Esophagus muscularis mucosa (tissue), 4 donors: ENCODE results near the gene SLC8A1. TPM values are rescaled to one million over a fixed set of nuclear protein-coding genes. Genes with fewer than 3 reads are reported as not detected.

Source experiments
- DNase-seq: peaks from one replicate; pipeline ENCODE4 v3.0.0-alpha.2; 2017; ENCODE audit errors: extremely low spot score
- H3K27ac ChIP-seq, 4 donors: fragments of 200-600 bp; sonication (generic); replicated peaks in 1 of 4; 1 replicate in 3 of 4; 2 replicates in 1 of 4; pipeline ENCODE4 v1.5.1; 2016 to 2019; ENCODE audit warnings: mild to moderate bottlenecking in 1 of 4
- H3K27me3 ChIP-seq, 4 donors: fragments of 200-600 bp; sonication (generic); one replicate each; pipeline versions ENCODE4 v1.5.1 to v1.6.0; 2016 to 2019
- H3K36me3 ChIP-seq, 4 donors: fragments of 200-600 bp; sonication (generic); one replicate each; pipeline ENCODE4 v1.5.1; 2016 to 2019
- H3K4me1 ChIP-seq, 4 donors: fragments of 200-600 bp; sonication (generic); one replicate each; pipeline ENCODE4 v1.5.1; 2016 to 2019
- H3K4me3 ChIP-seq, 4 donors: fragments of 200-600 bp; sonication (generic); 1 replicate in 2 of 4; 2 replicates in 2 of 4; pipeline ENCODE4 v1.5.1; 2016 to 2019; ENCODE audit warnings: mild to moderate bottlenecking in 4 of 4, moderate library complexity in 1 of 4
- H3K9me3 ChIP-seq, 4 donors: fragments of 200-600 bp; sonication (generic); 1 replicate in 3 of 4; 2 replicates in 1 of 4; pipeline ENCODE4 v1.5.1; 2016 to 2019
- EP300 ChIP-seq: sonication (generic); formaldehyde crosslinking; IDR thresholded peaks from one replicate; pipeline ENCODE4 v1.6.1; 2017; ENCODE audit warnings: antibody characterized with exemption
- POLR2A ChIP-seq: fragments of 450-650 bp; IDR thresholded peaks from one replicate; pipeline ENCODE4 v1.6.1; 2017; ENCODE audit warnings: antibody characterized with exemption, moderate library complexity, mild to moderate bottlenecking, low read depth
- POLR2AphosphoS5 ChIP-seq, 2 donors: sonication (generic); formaldehyde crosslinking; IDR thresholded peaks; one replicate each; pipeline ENCODE4 v1.6.1; 2017; ENCODE audit warnings: antibody characterized with exemption in 2 of 2
- WGBS: methylation state at CpG from one replicate; pipeline ENCODE4 v1.1.5; 2018; 5-methylcytosine and 5-hydroxymethylcytosine counted together
- intact Hi-C: fragments of 100-400 bp; cut with DNase I; formaldehyde crosslinking; loops from one replicate; pipeline ENCODE4 v1.15.1; 2023
- total RNA-seq, 4 donors: library from RNA; depleted of rRNA; stranded (reverse); fragments of >200 nt; gene quantifications; one replicate each; pipeline versions ENCODE4 v1.1.0 to v1.2.1, GENCODE V29; 2016
- TF ChIP-seq, protein P1 (sequence below), 3 experiments: fragments of 200-600 bp in 2 of 3; fragments of 450-650 bp in 1 of 3; sonication (generic) in 2 of 3; IDR thresholded peaks; one replicate each; pipeline ENCODE4 v1.5.1; 2017 to 2019; ENCODE audit warnings: antibody characterized with exemption in 3 of 3, mild to moderate bottlenecking in 2 of 3, moderate library complexity in 1 of 3

SLC8A1 gene
- total RNA-seq, 4 donors from 2014 or later = 105 to 166 (median 157) TPM

DNA sequence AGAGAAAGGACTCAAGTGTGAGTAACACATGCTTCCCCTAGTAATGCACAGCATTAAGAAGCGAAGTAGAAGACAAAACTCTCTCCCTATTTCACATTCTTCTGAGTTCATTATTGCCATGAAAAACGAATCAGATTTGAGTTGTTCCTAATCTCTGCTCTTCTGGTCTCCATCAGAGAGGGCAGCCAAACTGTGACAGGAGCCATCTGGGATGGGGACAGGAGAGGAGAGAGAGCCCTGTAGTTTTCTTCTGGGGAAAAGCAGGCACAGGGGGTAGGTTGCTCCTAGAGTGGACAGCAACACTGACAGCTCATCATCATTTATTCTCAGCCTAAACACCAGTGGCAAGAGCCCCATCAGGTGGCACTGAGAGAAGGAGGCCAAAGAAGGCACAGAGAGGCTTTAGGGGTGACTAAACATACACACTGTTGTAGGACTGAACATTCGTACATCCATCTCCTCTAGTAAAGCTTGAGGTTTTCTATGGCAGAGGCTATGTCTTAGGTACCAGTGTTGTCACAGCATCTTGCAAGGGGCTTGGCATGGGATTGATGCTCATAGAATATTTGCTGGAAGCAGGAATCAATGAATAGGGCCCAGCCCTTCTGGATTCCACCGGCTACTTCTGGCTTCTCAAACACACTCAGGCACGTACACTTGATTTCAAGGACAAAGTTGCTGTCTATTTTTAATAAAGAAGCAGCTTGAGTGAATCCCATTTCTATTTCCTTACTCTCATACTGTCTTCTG is 33.1 kb downstream of the SLC8A1 start:
- peak overlapping the region; percentile 71 to 80 (median 76) for H3K27ac ChIP-seq
- 33% methylated on average over 5 of the region's 5 CpGs for WGBS
- H3K4me1 ChIP-seq = peaks cover 38 to 46% (median 39%) of the 10 kb centered on the region in 4 donors
- H3K27me3 ChIP-seq = no peaks in the 10 kb centered on the region
- no peaks in the 10 kb centered on the region for H3K36me3 ChIP-seq
- H3K9me3 ChIP-seq = no peaks in the 10 kb centered on the region
- TF ChIP-seq, protein P1, sequence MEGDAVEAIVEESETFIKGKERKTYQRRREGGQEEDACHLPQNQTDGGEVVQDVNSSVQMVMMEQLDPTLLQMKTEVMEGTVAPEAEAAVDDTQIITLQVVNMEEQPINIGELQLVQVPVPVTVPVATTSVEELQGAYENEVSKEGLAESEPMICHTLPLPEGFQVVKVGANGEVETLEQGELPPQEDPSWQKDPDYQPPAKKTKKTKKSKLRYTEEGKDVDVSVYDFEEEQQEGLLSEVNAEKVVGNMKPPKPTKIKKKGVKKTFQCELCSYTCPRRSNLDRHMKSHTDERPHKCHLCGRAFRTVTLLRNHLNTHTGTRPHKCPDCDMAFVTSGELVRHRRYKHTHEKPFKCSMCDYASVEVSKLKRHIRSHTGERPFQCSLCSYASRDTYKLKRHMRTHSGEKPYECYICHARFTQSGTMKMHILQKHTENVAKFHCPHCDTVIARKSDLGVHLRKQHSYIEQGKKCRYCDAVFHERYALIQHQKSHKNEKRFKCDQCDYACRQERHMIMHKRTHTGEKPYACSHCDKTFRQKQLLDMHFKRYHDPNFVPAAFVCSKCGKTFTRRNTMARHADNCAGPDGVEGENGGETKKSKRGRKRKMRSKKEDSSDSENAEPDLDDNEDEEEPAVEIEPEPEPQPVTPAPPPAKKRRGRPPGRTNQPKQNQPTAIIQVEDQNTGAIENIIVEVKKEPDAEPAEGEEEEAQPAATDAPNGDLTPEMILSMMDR (IDR thresholded peaks at IDR 0.05) = no peak
- no peak for TF ChIP-seq POLR2A
- TF ChIP-seq POLR2AphosphoS5 (IDR thresholded peaks at IDR 0.05) = peak in 1 of 2 donors; percentile 17
- TF ChIP-seq EP300 = no peak
- no peak overlapping the region for H3K4me3 ChIP-seq
- DNase-seq = no peak
- intact Hi-C loops = no loop called here

DNA sequence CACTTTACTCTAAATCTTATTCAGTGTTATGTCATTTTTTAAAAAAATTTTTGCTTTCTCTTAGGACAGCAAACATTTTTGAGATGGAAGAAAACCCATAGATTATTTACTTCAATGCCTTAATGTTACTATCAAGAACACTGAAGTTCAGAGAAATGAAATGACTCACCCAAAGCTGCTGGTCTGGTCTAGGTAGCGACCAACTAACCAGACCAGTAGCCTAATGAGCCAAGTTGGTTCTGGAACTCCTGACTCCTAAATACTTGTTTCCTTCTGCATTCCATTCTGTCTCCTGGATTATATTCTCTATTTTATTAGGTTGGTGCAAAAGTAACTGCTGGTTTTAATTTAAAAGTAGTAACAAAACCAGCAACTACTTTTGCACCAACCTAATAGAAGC is 35.4 kb downstream of the SLC8A1 start:
- TF ChIP-seq POLR2AphosphoS5 (IDR thresholded peaks at IDR 0.05) = no peak
- TF ChIP-seq EP300 = no peak
- no peak for TF ChIP-seq POLR2A
- TF ChIP-seq, protein P1 (IDR thresholded peaks at IDR 0.05) = no peak
- WGBS = 75% methylated on average over 1 of the region's 1 CpG
- H3K36me3 ChIP-seq = no peaks in the 10 kb centered on the region
- intact Hi-C loops = no loop called here
- H3K27me3 ChIP-seq = no peaks in the 10 kb centered on the region
- DNase-seq = no peak
- no peak overlapping the region for H3K4me3 ChIP-seq
- H3K9me3 ChIP-seq = no peaks in the 10 kb centered on the region
- H3K4me1 ChIP-seq = peaks cover 29 to 39% (median 33%) of the 10 kb centered on the region in 4 donors
- peak overlapping the region in 1 of 4 donors; percentile 58 for H3K27ac ChIP-seq

DNA sequence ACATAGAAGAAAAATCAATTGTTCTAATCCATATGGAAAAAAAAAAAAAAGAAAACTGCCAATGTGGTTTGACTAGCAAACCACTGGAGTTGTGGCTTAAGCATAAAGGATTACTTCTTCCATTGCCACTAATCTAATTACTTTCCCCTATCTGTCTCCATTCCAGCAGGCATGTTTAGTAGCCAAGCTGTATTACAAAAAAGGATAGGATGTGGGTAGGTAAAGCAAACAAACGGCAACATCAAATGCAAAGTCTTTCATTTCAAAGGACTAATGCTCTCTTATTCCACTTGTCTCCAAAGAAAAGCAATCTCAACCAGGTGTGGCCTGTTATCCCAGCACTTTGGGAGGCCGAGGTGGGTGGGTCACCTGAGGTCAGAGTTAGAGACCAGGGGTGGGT is 36.5 kb downstream of the SLC8A1 start:
- no peaks in the 10 kb centered on the region for H3K27me3 ChIP-seq
- no peaks in the 10 kb centered on the region for H3K36me3 ChIP-seq
- TF ChIP-seq POLR2A (no peak), EP300 (no peak), POLR2AphosphoS5 (IDR thresholded peaks at IDR 0.05) (no peak)
- TF ChIP-seq, protein P1 (IDR thresholded peaks at IDR 0.05) = no peak
- no peak for DNase-seq
- H3K4me3 ChIP-seq = no peak overlapping the region
- H3K9me3 ChIP-seq = no peaks in the 10 kb centered on the region
- intact Hi-C loops = no loop called here
- H3K4me1 ChIP-seq = peaks cover 23 to 30% (median 28%) of the 10 kb centered on the region in 4 donors
- WGBS = 100% methylated on average over 2 of the region's 2 CpGs
- H3K27ac ChIP-seq = no peak overlapping the region

DNA sequence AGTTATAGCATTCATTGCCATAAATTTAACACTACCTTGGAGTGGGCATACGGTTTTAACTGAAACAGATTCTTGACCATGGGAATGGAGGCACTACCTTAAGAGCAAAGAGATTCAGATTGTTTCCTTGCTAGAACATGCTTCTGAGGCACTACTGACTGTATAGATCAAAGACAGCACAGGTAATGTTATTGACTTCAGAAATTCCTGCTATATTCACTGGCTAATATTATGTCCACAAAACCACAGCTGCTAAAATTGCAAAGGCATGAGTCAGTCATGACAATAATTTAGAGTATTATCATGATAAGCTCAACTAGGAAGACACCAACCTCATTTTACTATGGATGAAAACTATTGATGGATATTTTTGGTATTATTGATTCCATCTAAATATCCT is 39.4 kb downstream of the SLC8A1 start:
- Histone ChIP-seq H3K4me3 (no peak overlapping the region), H3K4me1 (peaks cover 9 to 12% (median 10%) of the 10 kb centered on the region in 4 donors), H3K27me3 (no peaks in the 10 kb centered on the region), H3K9me3 (no peaks in the 10 kb centered on the region), H3K27ac (no peak overlapping the region), H3K36me3 (no peaks in the 10 kb centered on the region)
- DNase-seq = no peak
- intact Hi-C loops = no loop called here
- TF ChIP-seq POLR2A = no peak
- TF ChIP-seq, protein P1 (IDR thresholded peaks at IDR 0.05) = no peak
- TF ChIP-seq EP300 = no peak
- TF ChIP-seq POLR2AphosphoS5 (IDR thresholded peaks at IDR 0.05) = no peak
- WGBS = 95% methylated on average over 1 of the region's 1 CpG
